Measurements from ENCODE around the gene IGF2BP2. TPM values are rescaled to one million over a fixed set of nuclear protein-coding genes. Genes with fewer than 3 reads are reported as not detected.

The IGF2BP2 gene

DNA sequence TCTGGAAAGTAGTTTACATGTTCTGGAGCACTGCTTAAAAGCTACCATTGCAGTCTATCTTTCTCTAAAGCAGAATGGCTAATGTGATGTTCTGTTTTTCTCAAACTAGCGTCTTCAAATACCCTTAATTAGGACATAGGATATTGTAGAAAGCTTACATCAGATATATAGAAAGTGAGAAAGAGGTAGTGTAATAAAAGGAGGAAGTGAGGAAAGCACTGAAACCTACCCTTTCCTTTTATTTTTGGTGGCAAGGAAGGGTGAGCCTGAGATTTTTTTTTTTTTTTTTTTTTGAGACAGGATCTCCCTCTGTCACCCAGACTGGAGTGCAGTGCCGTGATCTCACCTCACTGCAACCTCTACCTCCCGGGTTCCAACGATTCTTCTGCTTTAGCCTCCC is 229.3 kb downstream of the IGF2BP2 start:
- TF ChIP-seq GABPA (IDR thresholded peaks at IDR 0.05; ENCODE audit: low read depth): no peak
- no peak for TF ChIP-seq POLR2AphosphoS5 (IDR thresholded peaks at IDR 0.05; ENCODE audit: low read depth)
- peak; percentile 94 for TF ChIP-seq SPI1 (IDR thresholded peaks at IDR 0.05; ENCODE audit: borderline replicate concordance, low read depth)
- TF ChIP-seq, protein P1, sequence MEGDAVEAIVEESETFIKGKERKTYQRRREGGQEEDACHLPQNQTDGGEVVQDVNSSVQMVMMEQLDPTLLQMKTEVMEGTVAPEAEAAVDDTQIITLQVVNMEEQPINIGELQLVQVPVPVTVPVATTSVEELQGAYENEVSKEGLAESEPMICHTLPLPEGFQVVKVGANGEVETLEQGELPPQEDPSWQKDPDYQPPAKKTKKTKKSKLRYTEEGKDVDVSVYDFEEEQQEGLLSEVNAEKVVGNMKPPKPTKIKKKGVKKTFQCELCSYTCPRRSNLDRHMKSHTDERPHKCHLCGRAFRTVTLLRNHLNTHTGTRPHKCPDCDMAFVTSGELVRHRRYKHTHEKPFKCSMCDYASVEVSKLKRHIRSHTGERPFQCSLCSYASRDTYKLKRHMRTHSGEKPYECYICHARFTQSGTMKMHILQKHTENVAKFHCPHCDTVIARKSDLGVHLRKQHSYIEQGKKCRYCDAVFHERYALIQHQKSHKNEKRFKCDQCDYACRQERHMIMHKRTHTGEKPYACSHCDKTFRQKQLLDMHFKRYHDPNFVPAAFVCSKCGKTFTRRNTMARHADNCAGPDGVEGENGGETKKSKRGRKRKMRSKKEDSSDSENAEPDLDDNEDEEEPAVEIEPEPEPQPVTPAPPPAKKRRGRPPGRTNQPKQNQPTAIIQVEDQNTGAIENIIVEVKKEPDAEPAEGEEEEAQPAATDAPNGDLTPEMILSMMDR (IDR thresholded peaks at IDR 0.05; ENCODE audit: insufficient read depth, low read length): no peak
- peak; percentile 3 to 6 for DNase-seq (ENCODE audit: low read depth in 1 of 2, low spot score in 1 of 2)
- H3K27me3 ChIP-seq (ENCODE audit: insufficient read depth, poor library complexity, severe bottlenecking): no peaks in the 10 kb centered on the region
- H3K4me3 ChIP-seq (replicated peaks; ENCODE audit: insufficient read depth, low read length): no peak overlapping the region
- peak overlapping the region; percentile 22; the same call in 1 of the 2 replicates for H3K27ac ChIP-seq (replicated peaks)

DNA sequence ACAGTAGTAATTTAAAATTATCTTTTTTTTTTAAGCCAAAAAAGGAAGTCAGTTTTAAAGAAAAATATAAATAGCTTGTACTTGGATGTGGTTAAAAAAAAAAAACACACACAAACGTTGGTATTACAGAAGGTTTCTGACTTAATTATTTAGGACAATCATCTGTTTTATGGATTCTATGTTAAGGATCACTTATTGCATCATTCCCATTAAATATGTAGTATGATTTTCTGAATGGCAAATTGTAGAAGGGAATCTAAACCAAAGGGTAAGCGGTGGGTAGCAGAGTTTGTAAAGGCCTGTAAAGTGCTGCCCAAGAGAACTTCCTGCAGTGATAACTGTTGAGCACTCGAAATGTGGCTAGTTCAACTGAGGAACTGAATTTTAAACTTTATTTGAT is 230.8 kb downstream of the IGF2BP2 start:
- Histone ChIP-seq H3K27ac (replicated peaks) (no peak overlapping the region), H3K4me3 (replicated peaks; ENCODE audit: insufficient read depth, low read length) (no peak overlapping the region), H3K27me3 (ENCODE audit: insufficient read depth, poor library complexity, severe bottlenecking) (no peaks in the 10 kb centered on the region)
- TF ChIP-seq, protein P1 (IDR thresholded peaks at IDR 0.05; ENCODE audit: insufficient read depth, low read length): no peak
- TF ChIP-seq GABPA (IDR thresholded peaks at IDR 0.05; ENCODE audit: low read depth): no peak
- TF ChIP-seq, protein P2, sequence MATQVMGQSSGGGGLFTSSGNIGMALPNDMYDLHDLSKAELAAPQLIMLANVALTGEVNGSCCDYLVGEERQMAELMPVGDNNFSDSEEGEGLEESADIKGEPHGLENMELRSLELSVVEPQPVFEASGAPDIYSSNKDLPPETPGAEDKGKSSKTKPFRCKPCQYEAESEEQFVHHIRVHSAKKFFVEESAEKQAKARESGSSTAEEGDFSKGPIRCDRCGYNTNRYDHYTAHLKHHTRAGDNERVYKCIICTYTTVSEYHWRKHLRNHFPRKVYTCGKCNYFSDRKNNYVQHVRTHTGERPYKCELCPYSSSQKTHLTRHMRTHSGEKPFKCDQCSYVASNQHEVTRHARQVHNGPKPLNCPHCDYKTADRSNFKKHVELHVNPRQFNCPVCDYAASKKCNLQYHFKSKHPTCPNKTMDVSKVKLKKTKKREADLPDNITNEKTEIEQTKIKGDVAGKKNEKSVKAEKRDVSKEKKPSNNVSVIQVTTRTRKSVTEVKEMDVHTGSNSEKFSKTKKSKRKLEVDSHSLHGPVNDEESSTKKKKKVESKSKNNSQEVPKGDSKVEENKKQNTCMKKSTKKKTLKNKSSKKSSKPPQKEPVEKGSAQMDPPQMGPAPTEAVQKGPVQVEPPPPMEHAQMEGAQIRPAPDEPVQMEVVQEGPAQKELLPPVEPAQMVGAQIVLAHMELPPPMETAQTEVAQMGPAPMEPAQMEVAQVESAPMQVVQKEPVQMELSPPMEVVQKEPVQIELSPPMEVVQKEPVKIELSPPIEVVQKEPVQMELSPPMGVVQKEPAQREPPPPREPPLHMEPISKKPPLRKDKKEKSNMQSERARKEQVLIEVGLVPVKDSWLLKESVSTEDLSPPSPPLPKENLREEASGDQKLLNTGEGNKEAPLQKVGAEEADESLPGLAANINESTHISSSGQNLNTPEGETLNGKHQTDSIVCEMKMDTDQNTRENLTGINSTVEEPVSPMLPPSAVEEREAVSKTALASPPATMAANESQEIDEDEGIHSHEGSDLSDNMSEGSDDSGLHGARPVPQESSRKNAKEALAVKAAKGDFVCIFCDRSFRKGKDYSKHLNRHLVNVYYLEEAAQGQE (IDR thresholded peaks at IDR 0.05; ENCODE audit: insufficient replicate concordance, low read depth): no peak
- no peak for TF ChIP-seq POLR2AphosphoS5 (IDR thresholded peaks at IDR 0.05; ENCODE audit: low read depth)
- no peak for TF ChIP-seq SPI1 (IDR thresholded peaks at IDR 0.05; ENCODE audit: borderline replicate concordance, low read depth)
- no peak for DNase-seq (ENCODE audit: low read depth in 1 of 2, low spot score in 1 of 2)

Small RNAs within 50 kb of the gene (microRNA-seq; reads per million reads assigned to microRNA genes)
- gene MIR548AQ: not detected

Data from HL-60 (cell line).